Measurements from ENCODE around the gene IDH2.
"Not testable (repeated sequence)": the region's sequence is repeated elsewhere in the genome, so short reads cannot be mapped to it uniquely, and the experiment has no call there.

The IDH2 gene

DNA sequence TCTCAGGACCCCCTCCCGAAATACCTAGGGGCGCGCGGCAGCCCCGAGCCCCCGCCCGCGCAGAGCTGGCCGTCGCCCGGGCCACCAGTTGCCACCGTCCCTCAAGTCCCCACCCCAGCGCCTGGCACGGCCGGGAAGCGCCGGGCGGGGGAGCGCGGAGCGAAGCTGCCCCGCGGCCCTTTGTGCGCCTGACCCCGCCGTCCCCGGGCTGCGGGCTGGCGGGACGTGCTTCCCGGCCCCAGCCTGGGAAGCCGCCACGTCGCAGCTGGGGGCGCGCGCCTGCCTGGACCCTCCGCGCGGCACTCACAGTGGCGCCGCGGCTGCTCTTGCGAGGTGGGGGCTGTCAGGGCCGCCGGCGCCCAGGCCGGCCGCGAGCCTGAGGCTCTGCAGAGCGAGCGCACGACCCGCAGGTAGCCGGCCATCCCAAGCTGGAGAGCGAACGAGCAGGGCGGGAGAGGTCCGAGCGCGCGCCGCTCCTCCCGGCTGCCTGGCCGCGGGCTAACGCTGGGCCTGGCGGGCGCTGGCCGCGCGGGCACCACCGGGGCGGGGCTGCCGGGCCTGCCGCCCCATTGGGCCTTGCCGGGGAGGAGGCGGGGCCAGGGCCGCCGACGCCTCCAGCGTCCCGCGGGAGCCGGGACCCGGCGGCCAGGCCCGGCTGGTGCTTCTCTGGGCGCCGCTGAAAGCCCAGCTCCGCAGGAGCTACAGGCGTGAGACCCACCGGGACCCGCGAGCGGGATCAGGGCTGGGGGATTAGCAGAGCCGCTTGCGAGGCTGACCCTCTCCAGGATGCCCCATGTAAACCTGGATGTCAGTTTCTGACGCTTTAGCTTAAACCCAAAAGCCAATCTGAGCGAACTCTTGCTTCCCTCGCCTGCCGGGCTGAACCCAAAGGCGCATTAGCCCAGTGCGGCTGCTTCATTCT lies at the start of gene IDH2:
IDH2 (minus strand) TSS at position 500 of the 922 bp plus-strand sequence; CDS start at position 422, 78 bp downstream.
- DNase-seq: no peak

GRCh38 chr15:90150551-90150950 lies 48.3 kb upstream of the IDH2 start:
- DNase-seq: not testable (repeated sequence)

GRCh38 chr15:90149609-90150340 lies 47.5 kb upstream of the IDH2 start:
- no peak for DNase-seq

- DNase-seq: not testable (repeated sequence)
Measured at GRCh38 chr15:90146198-90146761, 44.0 kb upstream of the IDH2 start.

DNA sequence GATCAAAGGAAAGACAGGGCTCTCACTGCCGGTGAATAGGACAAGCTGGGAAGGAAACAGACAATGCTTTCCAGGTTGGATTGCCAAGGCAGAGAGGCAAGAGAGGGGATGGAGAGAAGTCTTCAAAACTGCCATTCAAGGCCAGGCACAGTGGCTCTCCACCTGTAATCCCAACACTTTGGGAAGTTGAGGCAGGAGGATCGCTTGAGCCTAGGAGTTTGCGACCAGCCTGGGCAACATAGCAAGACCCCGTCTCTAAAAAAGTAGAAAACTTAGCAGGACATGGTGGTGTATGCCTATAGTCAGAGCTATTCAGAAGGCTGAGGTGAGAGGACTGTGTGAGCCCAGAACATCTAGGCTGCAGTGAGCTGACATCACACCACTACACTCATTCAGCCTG lies 43.5 kb upstream of the IDH2 start:
- DNase-seq: no peak

- no peak for DNase-seq
Measured at GRCh38 chr15:90145259-90145658, 43.0 kb upstream of the IDH2 start.

GRCh38 chr15:90143166-90143655 lies 40.9 kb upstream of the IDH2 start:
- DNase-seq: no peak

- no peak for DNase-seq
Measured at GRCh38 chr15:90142216-90143165, 40.2 kb upstream of the IDH2 start.

DNA sequence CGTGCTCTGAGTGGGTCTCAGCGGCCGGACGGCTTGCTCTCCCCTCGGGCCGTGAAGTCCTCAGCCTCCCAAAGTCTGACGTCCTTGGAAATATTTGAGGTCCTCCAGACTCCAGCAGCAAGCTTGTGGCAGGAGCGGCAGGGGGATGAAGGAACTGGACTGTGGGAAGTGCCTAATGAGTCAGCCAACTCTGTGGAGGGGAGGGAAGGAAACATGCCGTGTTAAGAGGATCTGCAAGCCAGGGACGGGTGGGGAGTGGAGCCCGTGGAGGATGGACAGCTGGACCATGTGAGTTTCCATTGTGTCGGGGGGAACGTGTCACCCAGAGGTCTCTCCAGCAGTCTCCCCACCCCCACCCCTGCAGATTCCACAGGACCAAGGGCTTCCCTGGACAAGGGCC lies 39.4 kb upstream of the IDH2 start:
- no peak for DNase-seq

- DNase-seq: not testable (repeated sequence)
Measured at GRCh38 chr15:90139549-90139948, 37.3 kb upstream of the IDH2 start.

- no peak for DNase-seq
Measured at GRCh38 chr15:90138071-90138833, 36.0 kb upstream of the IDH2 start.

DNA sequence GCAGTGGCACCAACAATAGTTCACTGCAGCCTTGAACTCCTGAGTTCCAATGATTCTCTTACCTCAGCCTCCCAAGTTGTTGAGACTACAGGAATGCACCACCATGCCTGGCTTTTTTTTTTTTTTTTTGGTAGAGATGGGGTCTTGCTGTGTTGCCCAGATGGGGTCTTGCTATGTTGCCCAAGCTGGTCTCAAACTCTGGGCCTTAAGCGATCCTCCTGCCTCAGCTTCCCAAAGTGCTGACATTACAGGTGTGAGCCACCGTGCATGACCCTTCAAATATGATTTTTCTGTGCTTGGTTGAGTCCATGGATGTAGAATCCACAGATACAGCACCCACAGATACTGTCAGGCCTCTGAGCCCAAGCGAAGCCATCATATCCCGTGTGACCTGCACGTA lies 30.2 kb upstream of the IDH2 start:
- DNase-seq: no peak

DNA sequence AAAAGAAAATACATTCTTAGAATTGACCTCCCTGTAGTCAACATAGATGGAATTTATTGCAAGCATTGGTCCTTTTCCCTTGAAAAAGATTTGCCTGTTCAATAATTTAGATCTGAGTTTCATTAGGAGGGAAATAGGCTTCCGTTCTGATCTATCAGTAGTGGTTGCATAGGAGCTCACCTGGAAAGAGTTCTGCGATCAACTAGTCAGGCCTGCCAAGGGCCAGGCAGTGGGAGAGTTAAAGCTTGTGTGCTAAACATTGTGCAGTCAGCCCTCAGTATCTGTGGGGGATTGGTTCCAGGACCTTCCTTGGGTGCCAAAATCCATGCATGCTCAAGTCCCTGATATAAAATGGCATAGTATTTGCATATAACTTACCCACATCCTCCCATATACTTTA lies 29.6 kb upstream of the IDH2 start:
- DNase-seq: no peak

DNA sequence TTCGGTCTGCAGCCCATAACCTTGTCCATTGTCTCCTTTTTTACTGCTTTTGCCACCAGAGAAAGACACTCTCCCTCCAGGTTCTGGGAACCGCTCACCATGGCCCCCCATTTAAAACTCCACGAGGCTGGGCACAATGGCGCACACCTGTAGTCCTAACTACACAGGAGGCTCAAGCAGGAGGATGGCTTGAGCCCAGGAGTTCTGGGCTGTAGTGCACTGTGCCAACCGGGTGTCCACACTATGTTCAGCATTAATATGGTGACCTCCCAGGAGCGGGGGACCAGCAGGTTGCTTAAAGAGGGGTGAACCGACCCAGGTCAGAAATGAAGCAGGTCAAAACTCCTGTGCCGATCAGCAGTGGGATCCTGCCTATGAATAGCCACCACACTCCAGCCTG lies 28.0 kb upstream of the IDH2 start:
- DNase-seq: no peak

- DNase-seq: no peak
Measured at GRCh38 chr15:90126596-90127435, 24.5 kb upstream of the IDH2 start.

- no peak for DNase-seq
Measured at GRCh38 chr15:90126022-90126421, 23.8 kb upstream of the IDH2 start.

DNA sequence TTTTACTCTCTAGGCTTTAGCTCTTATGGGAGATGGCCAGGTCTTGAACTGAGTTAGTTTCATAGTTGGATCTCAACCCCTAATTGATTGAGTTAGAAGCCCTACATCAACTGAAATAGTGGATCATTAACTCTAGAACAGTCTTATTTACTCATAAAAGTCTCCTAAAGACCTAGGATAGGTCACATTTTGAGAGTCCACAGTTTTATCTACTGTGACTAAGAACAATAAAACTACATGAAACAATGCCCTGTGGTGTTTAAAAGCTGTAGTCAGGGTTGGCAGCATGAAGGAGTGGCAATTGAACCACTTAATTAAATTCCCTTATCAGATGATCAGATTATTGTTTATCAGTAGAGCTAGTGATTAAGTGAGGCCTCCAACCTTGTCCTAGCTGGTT lies 22.2 kb upstream of the IDH2 start:
- no peak for DNase-seq

DNA sequence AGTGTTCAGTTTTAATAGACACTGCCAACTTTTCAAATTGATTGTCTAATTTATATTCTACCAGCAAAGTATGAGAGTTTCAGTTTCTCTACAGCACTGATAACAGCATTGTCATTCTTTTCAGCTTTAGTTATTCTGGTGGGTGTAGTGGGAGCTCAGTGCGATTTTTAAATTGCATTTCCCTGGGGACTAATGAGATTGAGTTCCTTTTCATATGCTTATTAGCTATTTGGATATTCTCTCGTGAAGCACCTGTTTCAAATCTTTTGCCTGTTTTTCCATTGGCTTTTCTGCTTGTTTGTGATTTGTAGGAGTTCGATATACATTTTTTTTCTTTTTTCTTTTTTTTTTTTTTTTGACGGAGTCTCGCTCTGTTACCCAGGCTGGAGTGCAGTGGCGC lies 18.8 kb upstream of the IDH2 start:
- no peak for DNase-seq

- no peak for DNase-seq
Measured at GRCh38 chr15:90119367-90119766, 17.1 kb upstream of the IDH2 start.

DNA sequence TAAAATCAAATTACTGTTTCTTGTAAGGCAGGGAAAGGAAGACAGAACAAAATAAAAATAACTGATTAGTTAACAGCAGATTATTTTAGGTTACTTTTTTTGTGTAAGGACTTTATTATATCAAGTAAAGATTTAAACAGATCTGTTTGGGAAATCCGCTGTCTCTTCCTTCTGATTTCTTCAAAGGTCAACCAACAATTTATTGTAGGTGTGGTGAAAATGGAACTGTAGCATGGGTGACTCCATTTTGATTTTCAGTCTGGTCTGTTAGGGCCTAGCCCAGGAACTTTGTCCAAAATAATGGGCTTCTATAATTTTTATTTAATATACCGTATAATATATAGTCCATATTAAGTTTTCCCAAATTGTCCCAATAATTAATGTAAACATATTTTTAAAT lies 13.5 kb upstream of the IDH2 start:
- no peak for DNase-seq

DNA sequence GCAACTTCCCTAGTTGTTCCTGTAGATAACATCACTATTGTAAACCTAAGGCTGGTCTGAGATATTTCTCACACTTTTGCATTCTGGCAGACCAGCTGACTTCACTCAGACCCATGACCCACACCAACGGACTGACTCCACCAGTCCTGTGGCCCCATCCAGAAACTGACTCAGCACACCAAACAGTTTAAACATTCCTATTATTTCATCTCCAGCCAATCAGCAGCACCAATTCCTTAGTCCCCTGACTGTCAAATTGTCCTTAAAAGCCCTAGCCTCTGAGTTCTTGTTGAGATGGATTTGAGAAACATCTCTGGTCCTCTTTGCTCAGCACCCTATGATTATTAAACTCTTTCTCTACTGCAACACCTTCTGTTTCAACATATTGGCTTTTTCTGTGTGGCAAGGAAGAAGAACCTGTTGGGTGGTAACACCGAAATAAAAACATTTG lies 12.2 kb upstream of the IDH2 start:
- no peak for DNase-seq

Data from NCI-H187 treated with DMSO at 0.1 percent for 48 hours (cell line).